Measurements from ENCODE around the gene OR2V1.
"Not testable (repeated sequence)": the region's sequence is repeated elsewhere in the genome, so short reads cannot be mapped to it uniquely, and the experiment has no call there.

OR2V1 gene

DNA sequence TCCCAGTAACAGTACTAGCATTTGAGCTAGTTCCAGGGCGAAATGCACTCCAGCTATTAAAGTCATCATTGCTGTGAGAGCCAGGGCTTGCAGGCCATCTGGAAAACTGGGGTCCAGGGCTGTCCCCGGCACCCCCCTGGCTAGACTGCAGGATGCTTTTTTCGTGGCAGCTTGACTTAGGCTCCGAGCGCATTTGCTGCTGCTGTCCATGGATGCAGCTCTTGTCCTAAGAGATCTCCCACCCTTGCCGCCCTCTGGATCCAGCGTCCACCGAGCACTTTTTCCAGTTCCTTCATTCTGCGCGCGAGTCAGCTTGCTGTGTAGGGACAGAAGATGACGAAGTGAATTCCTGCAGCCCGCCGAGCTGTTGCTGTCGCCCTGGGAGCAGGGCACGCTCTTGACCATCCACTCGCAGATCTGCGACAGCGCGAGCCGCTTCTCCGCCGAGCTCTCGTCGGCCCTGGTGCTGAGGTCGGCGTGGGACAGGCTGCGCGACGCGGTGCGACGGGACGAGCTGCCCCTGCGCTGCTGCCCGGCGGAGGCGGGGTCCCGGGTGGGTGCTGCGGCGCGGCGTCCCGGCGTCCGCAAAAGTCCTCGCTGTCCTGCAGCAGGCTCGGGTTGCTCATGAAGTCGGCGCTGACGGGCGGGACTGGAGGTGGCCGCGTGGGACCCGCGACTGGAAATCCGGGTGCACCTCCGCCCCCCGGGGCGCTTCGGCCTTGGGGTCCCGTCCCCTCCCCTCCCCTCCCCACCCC lies 30.7 kb downstream of the OR2V1 start:
- DNase-seq: no peak

DNA sequence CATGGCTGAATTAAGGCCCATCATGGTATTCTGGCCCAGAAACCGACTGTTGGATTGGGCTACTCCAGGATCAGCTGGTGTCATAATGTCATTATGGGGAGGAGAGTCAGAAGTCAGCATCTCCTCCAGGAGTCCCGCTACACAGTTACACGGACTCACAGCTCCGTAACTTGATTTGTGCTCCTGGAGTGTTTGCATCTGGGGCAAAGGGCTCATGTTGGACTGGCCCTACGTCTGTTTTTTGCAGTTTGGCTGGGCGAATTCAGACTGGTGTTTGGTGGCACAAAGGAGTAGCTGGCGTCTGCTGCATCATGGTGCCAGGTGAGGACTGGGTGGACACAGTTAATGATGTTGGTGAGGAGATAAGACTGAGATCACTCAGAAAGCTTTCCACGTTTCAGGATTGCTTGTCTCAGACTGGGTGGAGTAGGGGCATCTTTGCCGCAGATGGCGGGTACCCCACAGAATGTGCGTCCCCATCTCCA lies 31.3 kb downstream of the OR2V1 start:
- DNase-seq: no peak

DNA sequence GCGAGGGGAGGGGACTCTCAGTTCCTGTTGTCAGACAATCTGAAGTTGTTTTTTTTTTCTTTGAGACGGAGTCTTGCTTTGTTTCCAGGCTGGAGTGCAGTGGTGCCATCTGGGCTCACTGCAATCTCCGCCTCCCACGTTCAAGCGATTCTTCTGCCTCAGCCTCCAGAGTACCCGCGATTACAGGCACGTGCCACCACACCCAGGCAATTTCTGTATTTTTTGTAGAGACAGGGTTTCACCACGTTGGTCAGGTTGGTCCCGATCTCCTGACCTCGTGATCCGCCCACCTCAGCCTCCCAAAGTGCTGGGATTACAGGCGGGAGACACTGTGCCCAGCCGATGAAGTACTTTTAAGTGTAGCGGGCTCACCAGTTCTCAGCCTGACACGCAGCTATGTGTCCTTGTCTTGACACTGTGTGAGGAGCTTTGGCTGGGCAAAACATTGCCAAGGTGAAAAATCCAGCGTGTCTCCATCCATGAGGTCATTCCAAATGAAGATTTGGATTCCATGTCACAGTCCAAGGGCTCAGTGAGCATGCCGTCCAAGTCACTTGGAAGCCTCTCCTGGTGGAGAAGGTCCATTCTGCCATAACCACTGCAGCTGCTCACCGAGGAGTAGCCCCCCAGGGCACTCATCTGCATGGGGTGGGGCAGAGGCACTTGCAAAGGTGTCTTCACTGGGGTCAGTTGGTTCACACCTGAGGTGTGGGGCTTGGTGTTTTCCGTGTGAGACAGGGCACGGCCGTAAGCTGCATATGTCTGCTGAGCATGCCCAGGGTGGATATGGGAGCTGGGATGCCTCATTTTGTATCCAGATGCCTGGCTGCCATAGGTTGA lies 32.0 kb downstream of the OR2V1 start:
- no peak for DNase-seq

DNA sequence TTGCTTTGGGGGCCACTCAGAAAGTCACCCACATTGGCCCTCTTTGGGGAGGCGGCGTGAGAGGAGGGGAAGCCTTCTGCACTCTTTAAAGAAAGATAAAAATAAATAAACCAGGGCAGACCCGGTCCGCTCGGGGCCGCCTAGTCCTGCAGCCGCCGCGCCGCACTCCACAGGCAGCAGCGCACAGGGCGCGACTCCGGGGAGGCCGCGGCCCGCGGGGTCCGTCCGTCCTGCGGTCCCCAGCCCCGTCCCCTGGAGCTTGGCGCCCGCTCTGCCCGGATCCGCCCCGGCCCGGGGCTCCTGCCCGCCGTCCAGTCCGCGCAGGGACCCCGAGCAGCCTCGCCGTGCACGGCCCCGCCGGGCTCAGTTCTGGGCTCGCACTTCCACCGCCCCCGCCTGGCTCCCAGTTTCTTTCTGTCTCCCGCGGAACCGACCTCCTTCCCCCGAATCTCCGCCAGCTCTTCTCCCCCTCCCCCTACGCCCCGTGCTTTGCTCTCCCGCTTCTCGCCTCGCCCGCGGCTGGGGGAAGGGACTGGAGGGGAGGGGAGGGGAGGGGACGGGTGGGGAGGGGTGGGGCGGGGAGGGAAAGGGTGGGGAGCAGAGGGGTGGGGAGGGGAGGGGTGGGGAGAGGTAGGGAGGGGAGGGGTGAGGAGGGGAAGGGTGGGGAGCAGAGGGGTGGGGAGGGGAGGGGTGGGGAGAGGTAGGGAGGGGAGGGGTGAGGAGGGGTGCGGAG lies 33.0 kb downstream of the OR2V1 start:
- not testable (repeated sequence) for DNase-seq

DNA sequence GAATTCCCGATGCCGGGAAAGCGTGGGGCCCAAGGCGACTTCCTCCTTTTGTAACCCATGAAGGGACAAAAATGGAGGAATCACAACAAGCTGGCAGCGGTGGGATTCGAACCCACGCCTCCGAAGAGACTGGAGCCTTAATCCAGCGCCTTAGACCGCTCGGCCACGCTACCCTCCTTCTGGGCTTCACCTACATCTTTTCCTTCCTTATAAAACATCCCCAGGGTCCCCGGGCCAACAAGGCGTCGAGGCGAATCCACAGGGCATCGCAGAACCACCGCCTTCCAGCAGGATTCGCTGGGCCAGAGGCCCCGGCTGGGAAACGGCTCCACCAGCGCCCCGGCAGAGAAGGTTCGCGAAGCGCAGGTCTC lies 33.6 kb downstream of the OR2V1 start:
- DNase-seq: not testable (repeated sequence)

DNA sequence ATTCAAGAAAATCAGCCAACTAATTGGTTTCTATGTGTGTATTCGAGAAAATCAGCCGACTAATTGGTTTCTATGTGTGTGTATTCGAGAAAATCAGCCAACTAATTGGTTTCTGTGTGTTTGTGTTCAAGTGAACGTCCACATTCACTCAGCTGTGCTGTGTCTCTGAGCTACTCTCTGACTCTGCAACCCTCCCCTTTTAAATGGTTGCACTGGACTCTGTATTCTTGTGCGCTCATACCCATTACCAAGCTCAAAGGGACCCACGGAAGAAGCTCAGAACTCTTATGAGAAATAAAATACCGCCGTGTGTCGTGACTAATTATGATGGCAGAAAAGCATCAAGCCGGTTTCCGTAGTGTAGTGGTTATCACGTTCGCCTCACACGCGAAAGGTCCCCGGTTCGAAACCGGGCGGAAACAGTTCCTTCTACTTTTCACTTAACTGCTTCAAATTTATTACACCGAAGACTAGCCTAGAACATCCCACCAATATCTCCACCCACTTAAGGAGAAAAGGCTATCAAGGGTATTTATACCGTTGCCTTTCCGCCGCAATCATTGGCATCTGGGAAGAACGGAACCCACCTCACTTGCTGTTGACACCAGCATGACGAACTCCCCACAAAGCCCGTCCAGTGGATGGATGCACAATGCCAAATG lies 34.1 kb downstream of the OR2V1 start:
- DNase-seq: not testable (repeated sequence)

DNA sequence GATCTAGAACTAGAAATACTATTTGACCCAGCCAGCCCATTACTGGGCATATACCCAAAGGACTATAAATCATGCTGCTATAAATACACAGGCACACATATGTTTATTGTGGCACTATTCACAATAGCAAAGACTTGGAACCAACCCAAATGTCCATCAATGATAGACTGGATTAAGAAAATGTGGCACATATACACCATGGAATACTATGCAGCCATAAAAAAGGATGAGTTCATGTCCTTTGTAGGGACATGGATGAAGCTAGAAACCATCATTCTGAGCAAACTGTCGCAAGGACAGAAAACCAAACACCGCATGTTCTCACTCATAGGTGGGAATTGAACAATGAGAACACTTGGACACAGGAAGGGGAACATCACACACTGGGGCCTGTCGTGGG lies 35.8 kb downstream of the OR2V1 start:
- not testable (repeated sequence) for DNase-seq

DNA sequence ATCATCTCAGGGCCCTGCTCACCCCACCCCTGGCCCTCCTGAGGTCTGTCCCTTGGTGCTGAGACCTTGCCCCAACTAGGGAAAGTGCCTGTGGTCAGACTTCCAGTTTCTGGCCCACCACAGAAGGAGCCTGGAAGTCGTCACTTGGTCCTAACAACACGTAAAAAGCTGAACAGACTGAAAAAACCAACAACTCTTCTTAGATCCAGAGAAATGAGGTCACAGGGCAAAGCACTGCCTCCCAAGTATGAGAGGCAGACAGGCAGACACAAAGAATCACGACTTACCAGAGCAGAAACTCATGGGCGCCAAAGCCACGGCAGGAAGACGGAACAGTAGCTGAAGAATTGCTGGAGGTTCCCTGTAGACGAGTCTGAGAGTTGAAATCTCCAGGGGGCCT lies 38.5 kb downstream of the OR2V1 start:
- no peak for DNase-seq

DNA sequence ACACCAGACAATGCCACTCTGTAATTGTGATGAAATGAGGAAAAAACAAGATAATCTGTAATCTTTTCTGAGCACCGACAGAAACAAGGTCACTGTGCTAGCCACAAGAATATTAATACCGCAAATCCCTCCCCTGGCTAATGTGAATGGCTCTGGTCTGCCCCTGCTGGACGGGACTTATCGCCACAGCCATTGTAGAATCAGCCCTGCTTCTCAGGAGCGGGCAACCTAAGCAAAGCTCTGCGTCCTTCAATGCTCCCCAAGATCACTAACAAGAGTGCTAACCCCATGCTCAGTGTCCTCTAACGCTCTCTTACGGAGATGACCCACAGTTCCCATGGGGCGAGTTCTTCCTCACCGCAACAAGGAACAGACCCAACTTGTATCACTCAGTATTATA lies 42.7 kb downstream of the OR2V1 start:
- no peak for DNase-seq

DNA sequence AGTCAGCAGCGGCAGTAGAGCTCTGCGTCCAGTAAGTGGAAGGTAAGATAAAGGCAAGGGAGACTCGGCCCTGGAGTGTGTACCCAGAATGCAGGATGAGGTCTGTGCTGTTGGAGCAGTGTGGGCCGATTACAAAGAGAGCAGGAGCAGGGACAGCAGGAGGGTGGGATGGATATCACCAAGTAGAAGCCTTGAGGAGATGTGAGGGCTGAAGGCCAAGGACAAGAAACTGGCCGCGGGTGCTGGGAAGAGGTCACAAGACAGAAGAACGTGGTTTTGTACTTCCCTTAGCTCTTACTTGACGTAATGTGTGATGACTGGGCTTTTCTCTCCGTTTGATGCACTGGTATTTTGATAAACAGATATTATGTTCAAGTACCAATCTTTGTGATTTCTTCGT lies 43.7 kb downstream of the OR2V1 start:
- no peak for DNase-seq

DNA sequence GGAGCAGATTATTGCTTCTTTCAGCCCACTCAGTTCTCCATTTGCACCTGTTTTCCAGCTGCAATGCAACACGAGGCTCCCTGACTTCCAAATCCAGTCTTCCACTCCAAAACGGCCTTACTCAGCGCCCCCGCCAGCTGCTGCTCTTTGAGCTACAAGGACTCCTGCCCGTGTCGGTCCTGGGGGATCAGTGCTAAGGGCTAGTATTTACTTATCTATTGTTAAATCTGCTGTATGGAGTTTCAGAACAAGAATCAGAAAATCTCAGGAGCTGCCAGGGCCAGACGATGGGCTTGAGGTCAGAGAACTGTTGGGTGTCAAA lies 44.1 kb downstream of the OR2V1 start:
- DNase-seq: no peak

DNA sequence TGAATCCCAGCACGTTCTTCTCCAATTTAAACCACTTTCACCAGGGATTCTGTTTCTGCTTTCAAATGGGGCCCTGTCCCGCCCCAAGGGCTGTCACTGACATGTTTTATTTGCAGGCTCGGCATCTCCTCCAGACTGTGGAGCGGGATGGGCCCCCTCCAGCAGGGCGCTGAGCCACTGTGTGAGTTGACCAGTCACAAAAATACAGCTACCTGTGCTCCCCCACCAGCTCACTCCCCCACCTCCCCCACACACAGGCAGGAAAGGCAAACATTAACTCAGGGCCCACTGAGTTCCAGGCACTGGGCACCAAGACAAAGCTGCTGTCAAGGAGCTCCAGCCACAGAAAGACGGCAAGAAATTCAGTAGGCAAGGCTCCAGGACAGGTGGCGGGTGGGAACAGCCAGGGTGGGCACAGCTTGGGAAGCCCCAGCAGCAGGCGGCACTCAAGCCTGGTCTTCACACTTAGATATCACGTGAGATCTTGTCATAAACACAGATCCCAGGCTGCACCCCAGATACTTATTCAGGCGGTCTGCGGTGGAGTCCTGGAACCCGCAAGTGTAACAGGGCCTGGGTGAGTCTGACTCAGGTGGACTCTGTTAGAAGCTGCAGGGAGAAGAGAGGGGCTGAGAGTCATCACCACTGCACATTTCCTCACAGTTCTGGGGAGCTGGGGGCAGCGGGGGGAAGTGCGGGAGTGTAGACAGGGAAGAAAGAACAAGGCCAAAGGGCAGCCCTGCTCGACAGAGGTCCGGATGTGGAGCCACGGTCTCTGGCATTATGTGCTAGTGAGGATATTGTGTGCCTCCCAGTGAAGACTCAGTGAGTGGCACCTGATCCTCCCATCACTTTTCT lies 44.7 kb downstream of the OR2V1 start:
- no peak for DNase-seq

DNA sequence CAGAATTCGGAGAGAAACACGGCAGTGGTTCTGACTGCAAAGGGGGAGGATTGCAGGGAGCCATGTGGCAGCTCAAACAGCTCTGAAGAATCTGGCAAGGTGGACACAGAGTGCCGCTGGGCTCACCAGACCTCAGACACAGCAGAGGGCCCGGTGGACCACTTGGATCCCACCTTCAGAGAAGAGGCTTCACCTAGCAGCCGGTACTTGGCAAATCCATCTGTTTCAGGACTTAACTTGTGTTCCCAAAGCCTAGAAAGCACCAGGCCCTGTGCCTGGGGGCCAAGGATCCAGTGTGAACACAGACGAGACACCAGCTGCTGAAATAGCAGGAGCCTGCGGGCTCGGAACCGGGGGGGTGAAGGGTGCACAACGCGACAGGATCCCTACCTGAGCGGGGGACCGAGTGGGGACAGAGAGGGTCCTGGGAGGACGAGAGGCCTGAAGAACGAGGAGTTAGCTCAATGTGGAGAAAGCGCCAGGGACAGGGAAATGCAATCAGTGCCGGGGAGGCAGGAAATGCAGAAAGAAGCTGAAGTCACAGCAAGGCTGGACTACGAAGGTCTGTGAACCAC lies 46.3 kb downstream of the OR2V1 start:
- DNase-seq: no peak

DNA sequence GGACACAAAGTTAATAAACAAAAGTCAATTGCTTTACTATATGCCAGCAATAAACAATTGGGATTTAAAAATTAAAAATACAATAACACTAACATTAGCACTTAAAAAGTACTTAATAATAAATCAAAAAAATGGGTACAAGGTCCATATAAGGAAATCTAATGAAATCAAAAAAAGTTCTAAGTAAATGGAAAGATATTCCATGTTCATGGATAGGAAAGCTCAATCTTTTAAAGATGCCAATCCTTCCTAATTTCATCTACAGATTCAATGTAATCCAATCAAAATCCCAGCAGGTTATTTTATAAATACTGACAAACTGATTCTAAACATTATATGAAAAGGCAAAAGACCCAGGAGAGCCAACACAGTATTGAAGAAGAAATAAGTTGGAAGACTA lies 49.0 kb downstream of the OR2V1 start:
- no peak for DNase-seq

DNA sequence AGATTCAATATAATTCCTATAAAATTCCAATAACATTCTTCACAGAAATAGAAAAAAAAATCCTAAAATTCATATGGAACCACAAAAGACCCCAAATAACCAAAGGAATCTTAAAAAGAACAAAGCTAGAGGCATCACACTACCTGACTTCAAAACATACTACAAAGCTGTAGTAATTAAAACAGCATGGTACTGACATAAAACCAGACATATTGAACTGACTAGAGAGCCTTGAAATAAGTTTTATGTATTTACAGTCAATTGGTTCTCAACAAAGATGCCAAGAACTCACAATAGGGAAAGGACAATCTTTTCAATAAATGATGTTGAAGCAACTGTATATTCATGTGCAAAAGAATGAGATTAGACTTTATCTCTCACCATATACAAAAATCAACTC lies 54.0 kb downstream of the OR2V1 start:
- DNase-seq: no peak

Measured in NCI-H1417 (cell line).